GM19025 (cell line): ENCODE results near the gene FXYD3.

Experiments used
- ATAC-seq: cut with Tn5 transposase; IDR thresholded peaks from one replicate; pipeline ENCODE4 v1.9.1; 2021; ENCODE audit warnings: mild to moderate bottlenecking, low read depth, moderate library complexity; ENCODE audit not compliant: unreplicated experiment

FXYD3 gene

DNA sequence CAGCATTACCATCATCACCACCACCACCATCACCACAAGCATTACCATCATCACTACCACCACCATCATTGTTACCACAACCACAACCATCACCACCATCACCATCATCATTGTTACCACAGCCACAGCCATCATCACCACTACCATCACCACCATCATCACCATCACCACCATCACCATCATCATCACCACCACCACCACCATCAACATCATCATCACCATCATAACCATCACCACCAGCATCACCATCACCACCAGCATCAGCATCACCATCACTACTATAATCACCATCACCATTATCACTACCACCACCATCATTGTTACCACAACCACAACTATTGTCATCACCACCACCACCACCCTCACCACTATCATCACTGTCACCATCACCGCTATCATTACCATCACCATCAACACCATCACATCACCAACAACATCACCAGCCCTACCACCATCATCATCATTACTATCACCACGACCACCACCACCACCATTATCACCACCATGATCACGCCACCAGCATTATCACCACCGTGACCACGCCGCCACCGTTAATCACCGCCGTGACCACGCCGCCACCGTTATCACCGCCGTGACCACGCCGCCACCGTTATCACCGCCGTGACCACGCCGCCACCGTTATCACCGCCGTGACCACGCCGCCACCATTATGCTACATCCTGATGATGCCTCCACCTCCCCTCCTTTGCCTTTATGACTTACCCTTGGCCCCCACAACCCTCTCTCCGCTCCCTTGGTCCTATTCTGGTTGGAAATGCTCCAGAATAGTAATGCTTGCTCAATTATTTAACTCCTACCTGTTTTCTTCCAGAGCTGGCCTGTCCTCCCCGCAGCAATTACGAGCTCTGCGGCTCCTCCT is 10.0 kb upstream of the FXYD3 start:
- no peak for ATAC-seq

DNA sequence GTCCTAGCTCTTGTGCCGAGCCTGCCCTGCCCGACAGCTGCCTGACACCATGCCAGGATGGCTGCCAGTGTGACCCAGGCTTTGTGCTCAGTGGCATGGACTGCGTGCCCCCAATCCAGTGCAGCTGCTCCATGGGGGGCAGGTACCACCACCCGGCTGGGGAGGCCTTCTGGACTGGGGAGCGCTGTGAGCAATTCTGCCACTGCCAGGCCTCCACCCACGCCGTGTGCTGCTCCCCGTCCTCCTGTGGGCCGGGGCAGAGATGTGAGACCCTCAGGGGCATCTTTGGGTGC is 9.4 kb upstream of the FXYD3 start:
- ATAC-seq, result no peak

DNA sequence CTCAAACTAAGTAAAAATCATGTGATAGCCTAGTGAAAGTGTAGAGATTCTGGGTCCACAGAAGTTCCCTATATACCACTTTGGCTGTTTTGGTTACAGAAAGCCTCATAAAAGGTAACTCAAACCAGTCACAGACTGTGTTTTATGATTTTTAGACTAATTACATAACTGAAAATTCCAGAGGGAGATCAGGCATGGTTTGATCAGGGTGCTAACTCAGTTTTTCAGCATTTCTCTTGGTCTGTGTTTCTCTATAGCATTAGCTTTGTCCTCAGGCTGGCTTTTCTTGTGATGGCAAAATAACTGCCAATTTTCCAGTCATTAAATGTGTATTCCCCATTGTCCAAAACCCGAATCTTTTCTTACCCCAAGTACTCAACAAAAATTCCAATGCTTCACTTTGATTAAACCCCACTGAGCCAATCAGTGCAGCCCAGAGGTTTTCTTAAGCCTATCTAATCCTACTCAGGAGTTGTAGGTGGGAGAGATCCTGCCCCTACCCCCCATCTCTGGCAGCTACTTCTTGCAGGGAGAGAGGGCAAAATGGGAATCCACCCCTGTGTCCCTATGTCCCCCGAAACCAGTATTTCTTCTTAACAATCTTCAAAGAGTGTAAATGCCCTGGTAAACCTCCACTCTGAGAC is 8.6 kb upstream of the FXYD3 start:
- ATAC-seq, result no peak

DNA sequence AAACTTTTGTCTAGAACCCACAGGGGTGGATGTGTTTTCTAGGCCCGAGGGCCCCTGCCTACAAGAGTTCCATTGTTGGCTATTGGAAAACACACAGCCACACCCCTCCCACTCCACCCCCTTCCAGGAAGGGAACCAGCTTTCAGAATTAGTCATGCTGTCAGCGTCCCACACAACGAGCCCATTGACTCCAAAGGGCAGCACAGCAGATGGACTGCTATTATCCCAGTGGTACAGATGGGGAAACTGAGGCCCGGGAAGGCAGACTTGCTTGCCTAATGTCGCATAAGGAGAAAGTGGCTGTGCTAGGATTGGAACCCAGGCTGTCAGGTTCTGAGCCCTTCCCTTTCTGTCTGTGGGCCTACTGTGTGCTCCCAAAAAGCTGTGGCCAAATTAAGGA is 8.1 kb upstream of the FXYD3 start:
- no peak for ATAC-seq

DNA sequence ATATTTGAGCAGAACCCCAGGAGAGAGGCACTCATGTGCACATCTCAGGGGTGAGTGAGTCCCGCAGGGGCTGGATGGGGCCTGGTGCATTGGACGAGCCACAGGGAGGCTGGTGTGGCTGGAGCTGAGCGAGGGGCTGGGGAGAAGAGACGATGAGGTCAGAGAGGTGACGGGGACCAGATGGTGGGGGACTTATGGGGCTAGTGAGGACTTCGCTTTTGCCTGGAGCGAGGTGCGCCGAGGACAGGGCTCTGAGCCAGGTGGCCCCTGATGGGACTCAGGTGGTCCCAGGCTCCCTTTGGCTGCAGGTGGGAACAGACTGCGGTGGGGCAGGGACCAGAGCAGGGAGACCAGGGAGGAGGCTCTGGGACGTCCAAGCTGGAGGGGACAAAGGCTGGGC is 6.9 kb upstream of the FXYD3 start:
- no peak for ATAC-seq

DNA sequence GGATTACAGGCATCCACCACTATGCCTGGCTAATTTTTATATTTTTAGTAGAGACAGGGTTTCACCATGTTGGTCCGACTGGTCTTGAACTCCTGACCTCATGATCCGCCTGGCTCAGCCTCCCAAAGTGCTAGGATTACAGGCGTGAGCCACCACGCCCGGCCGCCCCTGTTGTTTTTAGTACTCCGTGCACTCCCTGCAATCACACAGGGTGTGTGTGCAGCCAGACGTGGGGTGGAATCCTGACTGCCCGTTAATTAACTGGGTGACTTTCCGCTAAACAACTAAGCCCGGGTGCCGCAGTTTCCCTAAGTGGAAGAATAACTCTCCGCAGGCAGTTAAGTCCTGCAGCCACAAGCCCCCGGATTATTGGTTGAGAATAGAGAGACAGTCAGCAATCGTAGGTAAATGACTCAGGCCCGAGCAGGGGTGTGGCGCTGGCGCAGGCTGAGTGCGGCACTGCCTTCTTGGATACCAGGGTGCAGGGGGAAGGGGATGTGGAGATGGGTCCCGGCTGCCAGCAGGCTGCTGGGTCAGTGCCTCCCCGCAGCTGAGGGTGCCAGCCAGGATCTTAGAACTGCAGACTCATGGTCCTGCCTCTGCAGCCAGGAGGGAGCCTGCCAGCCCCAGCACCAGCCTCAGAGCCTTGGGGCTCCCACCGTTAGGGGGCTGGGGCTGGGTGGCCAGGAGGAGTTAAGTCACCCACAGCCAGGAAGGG is 6.1 kb upstream of the FXYD3 start:
- no peak for ATAC-seq

DNA sequence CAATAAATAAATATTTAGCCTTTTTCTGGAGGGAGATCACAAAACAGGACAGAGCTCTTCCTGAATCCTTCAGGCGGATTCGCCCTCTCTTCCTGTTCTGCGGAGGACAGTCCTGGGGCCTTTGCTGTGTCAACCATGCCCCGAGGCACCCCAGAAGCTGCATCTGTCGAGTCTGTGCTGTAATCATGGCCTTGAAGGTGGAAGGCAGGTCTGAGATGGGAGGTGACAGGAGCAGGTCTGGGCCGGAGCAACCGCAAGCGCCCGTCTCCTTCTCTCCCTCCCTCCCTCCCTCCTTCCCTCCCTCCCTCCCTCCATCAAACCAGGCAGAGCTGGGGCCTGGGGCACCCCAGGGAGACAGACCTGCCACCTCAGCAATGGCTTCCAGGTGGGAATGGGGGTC is 4.6 kb upstream of the FXYD3 start:
- no peak for ATAC-seq

DNA sequence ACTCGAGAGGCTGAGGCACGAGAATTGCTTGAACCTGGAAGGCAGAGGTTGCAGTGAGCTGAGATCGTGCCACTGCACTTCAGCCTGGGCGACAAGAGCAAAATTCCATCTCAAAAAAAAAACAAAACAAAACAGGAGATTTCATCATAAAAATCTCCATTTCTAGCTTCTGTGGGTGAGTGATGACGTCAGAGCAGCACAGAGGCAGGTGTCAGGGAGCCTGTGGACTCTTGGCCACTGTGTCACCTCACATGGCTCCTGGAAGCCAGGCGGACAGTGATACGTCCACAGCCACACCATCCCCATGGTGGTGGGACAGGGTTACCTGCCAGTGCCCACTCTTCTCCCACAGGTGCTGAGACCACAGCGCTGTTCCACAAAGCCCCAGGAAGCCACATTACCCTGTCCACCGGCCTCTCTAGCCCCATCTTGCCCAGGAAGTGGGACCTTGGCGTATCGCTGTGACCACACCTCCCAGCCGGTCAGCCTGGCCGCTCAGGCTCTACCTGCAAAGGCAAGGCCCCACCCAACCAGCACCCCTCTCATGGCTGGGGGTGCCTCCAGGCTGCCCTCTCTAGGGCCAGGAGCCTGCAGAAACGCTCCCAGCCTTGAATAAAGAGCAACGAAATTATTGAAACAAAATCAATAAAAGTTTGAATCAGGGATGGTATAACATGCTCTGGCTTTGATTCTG is 2.5 kb upstream of the FXYD3 start:
- no peak for ATAC-seq

DNA sequence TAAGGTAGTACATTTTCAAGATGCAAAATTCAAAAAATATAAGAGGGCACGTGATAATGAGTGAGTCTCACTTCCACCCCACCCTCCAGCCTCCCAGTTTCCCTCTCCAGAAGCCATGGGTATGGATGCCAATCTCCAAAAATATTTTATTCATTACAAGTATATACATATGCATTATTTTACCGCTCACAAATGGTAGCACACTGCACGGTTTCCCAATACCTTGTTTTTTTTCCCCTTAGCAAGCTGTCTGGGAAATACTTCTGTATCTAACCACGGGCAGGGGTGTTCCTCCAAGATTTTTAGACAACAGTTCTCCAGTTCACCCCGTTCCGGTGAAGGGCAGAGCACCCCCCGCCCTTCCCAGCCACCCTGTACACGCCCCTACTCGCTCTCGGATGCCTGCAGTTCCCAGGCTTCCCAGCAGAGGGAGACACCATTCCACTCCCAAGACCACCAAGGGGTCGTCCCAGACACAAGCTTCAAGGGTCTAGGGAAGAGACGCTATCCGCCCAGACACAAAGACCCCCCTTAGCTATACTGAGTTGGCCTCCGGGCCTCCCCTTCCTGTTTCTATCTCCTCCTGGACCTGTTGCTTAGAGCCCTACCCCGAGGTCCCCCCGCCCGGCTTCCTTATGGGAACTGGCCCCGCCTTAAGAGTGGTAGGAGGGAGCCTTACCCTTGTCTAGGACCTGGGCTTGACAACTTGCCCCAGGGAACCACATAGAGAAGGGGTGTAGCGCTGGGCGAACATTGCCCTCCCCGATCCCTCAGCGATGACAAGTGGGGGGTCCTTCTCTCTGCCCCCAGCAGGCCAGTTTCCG is 1.1 kb upstream of the FXYD3 start:
- ATAC-seq, result no peak

DNA sequence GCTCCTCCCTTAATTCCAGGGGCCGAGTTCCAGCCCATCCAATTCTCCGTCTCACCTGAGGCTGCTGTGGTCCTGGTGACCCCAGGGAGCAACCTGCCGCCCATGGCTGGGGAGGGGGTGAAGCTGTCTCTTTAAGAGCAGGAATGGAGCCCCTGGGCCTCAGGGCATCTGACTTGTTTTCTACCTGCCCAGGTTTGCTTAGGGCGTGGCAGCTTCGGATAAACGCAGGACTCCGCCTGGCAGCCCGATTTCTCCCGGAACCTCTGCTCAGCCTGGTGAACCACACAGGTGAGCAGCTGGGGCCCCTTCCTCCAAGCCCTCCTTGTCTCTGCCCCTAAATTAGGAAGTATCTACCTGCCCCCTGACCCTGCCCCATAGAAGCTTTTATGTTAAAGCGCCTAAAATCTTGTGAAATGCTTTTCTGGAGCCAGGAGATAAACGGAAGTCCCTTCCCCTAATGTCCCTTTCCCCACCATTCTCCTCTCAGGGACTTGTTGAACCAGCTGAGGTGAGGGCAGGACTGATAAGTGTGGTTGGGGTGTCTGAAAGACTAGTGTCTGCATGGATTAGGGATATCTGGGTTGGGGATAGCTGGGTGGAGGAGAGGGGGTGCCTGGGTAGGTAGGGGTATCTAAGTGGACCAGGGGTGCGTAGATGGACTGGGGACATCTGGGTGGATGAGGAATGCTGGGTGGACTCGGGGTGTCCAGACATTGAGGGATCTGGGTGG is 614 bp downstream of the FXYD3 start:
- no peak for ATAC-seq

DNA sequence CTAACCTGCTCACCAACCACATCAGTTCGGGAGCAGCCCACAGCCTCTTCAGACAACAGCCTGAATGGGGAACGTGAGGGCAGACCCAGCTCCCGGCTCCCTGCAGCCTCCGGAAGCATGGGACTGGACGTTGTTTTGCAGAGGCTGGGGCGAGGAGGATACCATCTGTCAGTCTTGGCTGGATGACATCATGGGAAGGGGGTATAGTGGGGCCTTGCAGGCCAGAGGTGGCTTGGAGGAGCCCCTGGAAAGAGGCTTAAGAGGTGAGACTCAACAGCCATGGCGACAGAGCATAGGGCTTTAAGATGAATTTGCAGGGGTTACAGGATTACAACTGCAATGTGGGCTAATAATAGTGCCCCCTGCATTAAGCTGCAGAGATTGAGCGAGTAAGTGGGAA is 1.5 kb downstream of the FXYD3 start:
- ATAC-seq, result no peak

DNA sequence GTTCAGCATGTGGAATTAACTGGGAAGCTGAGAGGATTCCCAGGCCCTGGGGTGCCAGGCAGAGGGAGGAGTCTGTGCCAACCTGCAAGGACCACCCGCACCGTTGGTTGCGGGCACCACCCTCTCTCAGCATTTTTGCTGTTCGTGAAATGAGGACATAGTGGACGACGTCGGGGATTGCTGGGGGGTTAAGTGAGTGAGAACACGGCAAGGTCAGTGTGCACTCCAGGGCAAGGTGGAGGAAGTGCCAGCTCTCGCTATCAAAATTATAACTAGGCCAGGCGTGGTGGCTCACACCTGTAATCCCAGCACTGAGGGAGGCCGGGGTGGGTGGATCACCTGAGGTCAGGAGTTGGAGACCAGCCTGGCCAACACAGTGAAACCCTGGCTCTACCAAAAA is 2.2 kb downstream of the FXYD3 start:
- ATAC-seq, result no peak

DNA sequence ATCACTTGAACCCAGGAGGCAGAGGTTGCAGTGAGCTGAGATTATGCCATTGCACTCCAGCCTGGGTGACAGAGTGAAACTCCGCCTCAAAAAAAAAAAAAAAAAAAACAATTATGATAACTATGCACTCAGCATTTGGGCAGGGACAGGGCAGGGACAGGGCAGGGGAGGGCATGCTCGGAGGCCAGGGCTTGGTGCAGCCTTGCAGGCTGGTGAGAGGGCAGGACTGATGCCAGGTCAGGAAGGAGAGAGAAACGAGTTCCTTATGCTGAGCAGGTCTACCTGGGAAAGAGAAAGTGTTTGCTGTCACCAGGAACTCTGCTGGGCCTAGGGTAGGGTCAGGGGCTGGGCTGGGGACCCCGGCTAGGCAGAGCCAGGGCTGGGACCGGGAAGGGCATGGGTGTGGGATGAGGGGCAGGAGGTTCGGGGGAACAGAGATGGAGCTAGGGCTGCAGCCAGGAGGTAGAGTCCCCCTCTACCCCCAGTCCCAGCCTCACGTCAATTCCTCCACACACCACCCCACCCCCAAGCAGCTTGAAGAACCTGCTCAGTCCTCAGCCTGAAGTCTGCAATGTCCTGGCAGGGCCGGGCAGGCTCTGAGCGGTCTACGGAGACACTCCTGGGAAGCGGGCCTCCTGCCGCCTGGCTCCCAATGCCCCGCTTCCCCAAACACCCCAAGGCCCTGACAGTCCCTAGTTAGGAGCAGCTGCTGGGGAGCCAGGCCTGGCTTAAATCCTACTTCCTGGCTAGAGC is 2.8 kb downstream of the FXYD3 start:
- no peak for ATAC-seq

DNA sequence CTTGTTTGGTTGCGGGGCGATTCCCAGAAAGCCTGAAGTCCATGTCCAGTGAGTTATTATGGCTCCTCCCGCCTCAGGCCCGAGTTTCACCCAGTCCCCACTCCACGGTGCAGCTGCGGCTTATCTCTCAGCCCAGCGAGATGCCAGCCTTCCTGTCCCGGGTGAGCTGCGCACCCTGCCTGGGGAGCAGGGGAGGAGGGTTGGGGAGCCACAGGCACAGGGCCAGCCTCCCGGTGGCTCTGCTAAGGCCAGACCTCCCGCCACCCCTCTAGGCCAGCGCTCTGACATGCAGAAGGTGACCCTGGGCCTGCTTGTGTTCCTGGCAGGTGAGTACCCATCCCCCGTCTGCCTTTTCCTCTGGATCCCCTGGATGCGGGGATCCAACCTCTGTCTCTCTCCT is 3.5 kb downstream of the FXYD3 start:
- no peak for ATAC-seq

DNA sequence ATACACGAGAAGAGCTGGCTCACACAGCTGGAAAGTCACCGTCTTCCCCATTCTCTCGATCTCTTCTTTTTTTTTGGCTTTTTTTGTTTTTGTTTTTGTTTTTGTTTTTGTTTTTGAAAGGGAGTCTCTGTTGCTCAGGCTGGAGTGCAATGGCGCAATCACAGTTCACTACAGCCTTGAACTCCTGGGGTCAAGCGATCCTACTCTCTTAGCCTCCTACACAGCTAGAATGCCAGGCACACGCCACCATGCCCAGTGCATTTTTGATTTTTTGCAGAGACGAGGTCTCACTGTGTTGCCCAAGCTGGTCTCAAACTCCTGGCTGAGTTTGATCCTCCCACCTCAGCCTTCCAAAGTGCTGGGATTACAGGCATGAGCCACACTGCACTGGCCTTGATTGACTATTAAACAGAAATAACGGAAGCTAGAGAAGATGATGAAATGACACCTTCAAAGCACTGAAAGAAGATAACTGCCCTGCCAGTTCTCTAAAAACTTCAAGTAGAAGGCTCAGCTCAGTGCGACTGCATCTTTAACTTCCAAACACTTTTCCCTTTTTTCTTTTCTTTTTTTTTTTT is 4.0 kb downstream of the FXYD3 start:
- ATAC-seq, result no peak

DNA sequence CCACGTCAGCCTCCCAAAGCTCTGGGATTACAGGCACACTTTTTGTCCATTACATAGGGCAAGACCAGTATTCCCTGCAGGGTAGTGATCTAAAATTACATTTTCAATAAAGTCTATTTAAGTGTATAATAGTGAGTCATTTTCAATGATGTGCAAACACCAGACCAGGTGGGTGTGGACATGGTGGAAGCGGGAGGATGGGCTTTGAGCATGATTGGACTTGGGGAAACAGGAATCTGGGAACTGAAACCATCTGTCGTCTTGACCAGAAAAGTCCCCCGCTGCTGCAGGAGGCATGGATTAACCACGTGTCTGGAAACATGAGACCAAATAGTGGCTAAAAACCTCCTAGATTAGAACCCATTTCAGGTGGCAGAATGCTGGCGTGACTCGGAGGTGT is 4.9 kb downstream of the FXYD3 start:
- ATAC-seq, result no peak

DNA sequence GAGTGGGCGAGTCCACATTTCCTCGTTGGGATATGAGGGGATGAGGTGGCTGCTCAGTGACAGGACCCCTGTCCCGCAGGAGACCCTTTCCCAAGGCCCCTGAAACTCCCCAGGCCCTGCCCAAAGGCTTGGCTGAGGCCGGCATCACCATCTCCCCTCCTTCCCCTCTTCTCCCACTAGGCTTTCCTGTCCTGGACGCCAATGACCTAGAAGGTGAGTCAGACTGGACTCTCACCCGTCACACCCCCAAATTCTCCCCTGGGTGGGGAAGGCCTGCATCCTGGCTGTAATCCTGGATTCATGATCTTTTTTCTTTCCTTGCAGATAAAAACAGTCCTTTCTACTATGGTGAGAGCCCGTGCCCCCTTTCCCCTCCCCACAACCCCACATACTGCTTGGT is 5.3 kb downstream of the FXYD3 start:
- no peak for ATAC-seq

DNA sequence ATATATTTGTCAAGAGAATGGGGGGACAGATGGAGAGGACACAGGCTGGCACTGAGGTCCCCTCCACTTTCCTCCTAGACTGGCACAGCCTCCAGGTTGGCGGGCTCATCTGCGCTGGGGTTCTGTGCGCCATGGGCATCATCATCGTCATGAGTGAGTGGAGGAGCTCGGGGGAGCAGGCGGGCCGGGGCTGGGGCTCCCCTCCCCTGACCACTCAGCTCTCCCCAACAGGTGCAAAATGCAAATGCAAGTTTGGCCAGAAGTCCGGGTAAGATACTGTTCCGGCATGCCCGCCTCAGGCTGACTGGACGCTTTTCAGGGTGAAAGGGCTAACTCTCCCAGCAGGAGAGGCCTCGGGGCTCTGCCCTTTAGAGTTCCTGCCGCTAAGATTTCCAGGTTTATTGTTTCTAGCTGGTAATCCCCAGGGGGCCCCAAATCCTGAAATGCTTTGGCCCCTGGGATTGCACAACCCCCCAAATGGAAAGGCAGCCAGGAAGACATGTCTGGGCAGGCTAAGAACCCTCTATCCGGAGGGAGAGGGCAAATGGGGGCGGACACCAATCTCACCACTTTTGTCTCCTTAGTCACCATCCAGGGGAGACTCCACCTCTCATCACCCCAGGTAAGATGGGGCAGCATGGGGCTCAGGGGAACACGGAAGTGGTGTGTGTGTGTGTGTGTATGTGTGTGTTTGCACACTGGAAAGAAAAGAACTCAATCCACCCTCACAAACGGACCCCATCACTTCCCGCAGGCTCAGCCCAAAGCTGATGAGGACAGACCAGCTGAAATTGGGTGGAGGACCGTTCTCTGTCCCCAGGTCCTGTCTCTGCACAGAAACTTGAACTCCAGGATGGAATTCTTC is 7.3 kb downstream of the FXYD3 start:
- no peak for ATAC-seq
